LNCAP (cell line): Measurements from ENCODE around the gene NFATC1.

ENCODE experiments used
- CTCF ChIP-seq: fragments of 450-650 bp; IDR thresholded peaks from 2 replicates; pipeline ENCODE4 v1.5.1; 2017; ENCODE audit warnings: mild to moderate bottlenecking

Gene NFATC1

GRCh38 chr18:79387214-79387613 is 8.5 kb upstream of the NFATC1 start:
- TF ChIP-seq CTCF, result no peak

- TF ChIP-seq CTCF, result no peak
Observed at GRCh38 chr18:79387615-79388014, 8.1 kb upstream of the NFATC1 start.

- no peak for TF ChIP-seq CTCF
Observed at GRCh38 chr18:79388043-79388442, 7.7 kb upstream of the NFATC1 start.

- no peak for TF ChIP-seq CTCF
Observed at GRCh38 chr18:79389689-79390088, 6.0 kb upstream of the NFATC1 start.

GRCh38 chr18:79392226-79392625 is 3.5 kb upstream of the NFATC1 start:
- no peak for TF ChIP-seq CTCF

- TF ChIP-seq CTCF, result no peak
Observed at GRCh38 chr18:79393181-79393634, 2.5 kb upstream of the NFATC1 start.

GRCh38 chr18:79393635-79394533 is 1.8 kb upstream of the NFATC1 start:
- TF ChIP-seq CTCF, result no peak
